GM18507 (cell line): ENCODE data around the gene LINS1.

Source experiments
- DNase-seq: peaks from one replicate; pipeline ENCODE4 v3.0.0; 2011; ENCODE audit warnings: low read depth; ENCODE audit not compliant: insufficient read length; ENCODE audit errors: extremely low spot score
- FAIRE-seq: peaks from 2 replicates; lab custom pipeline; 2011; peaks lifted over from hg19 to GRCh38; lab: Jason Lieb, UNC

The LINS1 gene

GRCh38 chr15:100602064-100602822, at the start of gene LINS1, which contains the start of gene ASB7:
TSS of gene LINS1 (minus strand) at chr15:100602184. CDS start at chr15:100580842, 21,342 bp downstream.
TSS of gene ASB7 (plus strand) at chr15:100602589. CDS start at chr15:100612217, 9,628 bp downstream.
- peak; percentile 92 for DNase-seq
- FAIRE-seq, result peak; percentile 100

- DNase-seq, result no peak
- FAIRE-seq, result peak; percentile 9
These were observed 49.3 kb upstream of the LINS1 start for GRCh38 chr15:100651253-100651652.

- DNase-seq (no peak), FAIRE-seq (no peak)
These were observed 48.7 kb upstream of the LINS1 start for GRCh38 chr15:100650685-100651084.

- FAIRE-seq, result no peak
- no peak for DNase-seq
These were observed 47.0 kb upstream of the LINS1 start for GRCh38 chr15:100648951-100649350.

- DNase-seq (no peak), FAIRE-seq (no peak)
These were observed 43.7 kb upstream of the LINS1 start for GRCh38 chr15:100645671-100646070.

GRCh38 chr15:100642950-100643338, 41.0 kb upstream of the LINS1 start:
- FAIRE-seq (no peak), DNase-seq (no peak)

GRCh38 chr15:100642213-100642949, 40.4 kb upstream of the LINS1 start:
- FAIRE-seq (no peak), DNase-seq (no peak)

GRCh38 chr15:100638177-100638730, 36.3 kb upstream of the LINS1 start:
- FAIRE-seq, result no peak
- no peak for DNase-seq

- no peak for FAIRE-seq
- DNase-seq, result no peak
These were observed 33.6 kb upstream of the LINS1 start for GRCh38 chr15:100635406-100636071.

- DNase-seq (no peak), FAIRE-seq (no peak)
These were observed 31.7 kb upstream of the LINS1 start for GRCh38 chr15:100633763-100634075.

GRCh38 chr15:100631831-100632230, 29.8 kb upstream of the LINS1 start:
- FAIRE-seq, result no peak

GRCh38 chr15:100628746-100629145, 26.8 kb upstream of the LINS1 start:
- DNase-seq (no peak), FAIRE-seq (no peak)

More at GRCh38 chr15:100631831-100632230, 29.8 kb upstream of the LINS1 start:
- DNase-seq, result no peak

- DNase-seq (peak; percentile 15), FAIRE-seq (peak; percentile 83)
These were observed 25.9 kb upstream of the LINS1 start for GRCh38 chr15:100627789-100628395.

- no peak for FAIRE-seq
- no peak for DNase-seq
These were observed 21.3 kb upstream of the LINS1 start for GRCh38 chr15:100623301-100623700.

GRCh38 chr15:100616700-100617099, 14.7 kb upstream of the LINS1 start:
- DNase-seq (no peak), FAIRE-seq (no peak)

GRCh38 chr15:100615801-100616200, 13.8 kb upstream of the LINS1 start:
- FAIRE-seq (no peak), DNase-seq (no peak)

GRCh38 chr15:100614918-100615317, 12.9 kb upstream of the LINS1 start:
- DNase-seq (no peak), FAIRE-seq (no peak)

- DNase-seq (no peak), FAIRE-seq (no peak)
These were observed 12.4 kb upstream of the LINS1 start for GRCh38 chr15:100614336-100614735.

- no peak for FAIRE-seq
These were observed 11.2 kb upstream of the LINS1 start for GRCh38 chr15:100613208-100613607.

GRCh38 chr15:100612539-100612938, 10.6 kb upstream of the LINS1 start:
- FAIRE-seq (no peak), DNase-seq (no peak)

More at GRCh38 chr15:100613208-100613607, 11.2 kb upstream of the LINS1 start:
- no peak for DNase-seq
